ENCODE measurements around the gene RNF145.
"Not testable (repeated sequence)": the region's sequence is repeated elsewhere in the genome, so short reads cannot be mapped to it uniquely, and the experiment has no call there.

Gene RNF145, protein sequence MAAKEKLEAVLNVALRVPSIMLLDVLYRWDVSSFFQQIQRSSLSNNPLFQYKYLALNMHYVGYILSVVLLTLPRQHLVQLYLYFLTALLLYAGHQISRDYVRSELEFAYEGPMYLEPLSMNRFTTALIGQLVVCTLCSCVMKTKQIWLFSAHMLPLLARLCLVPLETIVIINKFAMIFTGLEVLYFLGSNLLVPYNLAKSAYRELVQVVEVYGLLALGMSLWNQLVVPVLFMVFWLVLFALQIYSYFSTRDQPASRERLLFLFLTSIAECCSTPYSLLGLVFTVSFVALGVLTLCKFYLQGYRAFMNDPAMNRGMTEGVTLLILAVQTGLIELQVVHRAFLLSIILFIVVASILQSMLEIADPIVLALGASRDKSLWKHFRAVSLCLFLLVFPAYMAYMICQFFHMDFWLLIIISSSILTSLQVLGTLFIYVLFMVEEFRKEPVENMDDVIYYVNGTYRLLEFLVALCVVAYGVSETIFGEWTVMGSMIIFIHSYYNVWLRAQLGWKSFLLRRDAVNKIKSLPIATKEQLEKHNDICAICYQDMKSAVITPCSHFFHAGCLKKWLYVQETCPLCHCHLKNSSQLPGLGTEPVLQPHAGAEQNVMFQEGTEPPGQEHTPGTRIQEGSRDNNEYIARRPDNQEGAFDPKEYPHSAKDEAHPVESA

DNA sequence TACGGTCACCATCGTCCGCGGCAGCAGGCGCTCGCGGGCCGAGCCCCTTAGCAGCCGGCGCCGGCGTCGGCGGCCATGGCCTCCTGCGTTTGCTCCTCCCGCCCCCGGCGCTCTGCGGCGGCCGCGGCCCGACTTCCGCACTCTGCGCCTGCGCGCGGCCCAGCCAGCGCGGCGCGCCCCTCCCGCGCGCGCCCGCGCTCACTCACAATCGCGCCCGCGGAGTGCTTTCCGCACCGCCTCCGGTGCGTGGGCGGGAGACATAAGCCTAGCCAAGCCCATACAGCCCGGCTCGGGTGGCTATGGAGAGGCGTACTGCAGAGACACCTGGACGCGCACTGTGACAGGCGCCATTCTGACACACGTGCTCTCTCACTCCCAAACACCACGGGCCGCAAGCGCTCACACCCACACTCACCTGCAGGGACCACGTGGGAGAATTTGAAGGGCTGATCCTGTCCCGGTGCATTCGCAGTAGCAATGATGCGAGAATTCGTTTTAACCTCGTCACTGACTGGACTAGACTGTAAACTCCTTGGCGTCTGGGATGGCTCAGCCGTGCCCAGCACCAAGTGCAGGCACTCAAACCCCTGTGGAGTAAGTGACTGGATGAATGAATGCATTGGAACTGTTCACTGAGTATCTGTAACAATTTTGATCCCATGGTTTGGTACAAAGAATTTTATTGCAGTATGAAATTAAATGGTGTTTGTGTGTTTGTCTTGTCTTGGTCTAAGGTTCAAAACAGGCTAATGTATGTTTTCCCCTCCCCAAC, at the start of gene RNF145:
Gene RNF145, minus strand, starts transcription at position 116 of the 772 bp plus-strand sequence. CDS start 5,936 bp downstream, outside the sequence.
- peak; percentile 92 for DNase-seq

DNA sequence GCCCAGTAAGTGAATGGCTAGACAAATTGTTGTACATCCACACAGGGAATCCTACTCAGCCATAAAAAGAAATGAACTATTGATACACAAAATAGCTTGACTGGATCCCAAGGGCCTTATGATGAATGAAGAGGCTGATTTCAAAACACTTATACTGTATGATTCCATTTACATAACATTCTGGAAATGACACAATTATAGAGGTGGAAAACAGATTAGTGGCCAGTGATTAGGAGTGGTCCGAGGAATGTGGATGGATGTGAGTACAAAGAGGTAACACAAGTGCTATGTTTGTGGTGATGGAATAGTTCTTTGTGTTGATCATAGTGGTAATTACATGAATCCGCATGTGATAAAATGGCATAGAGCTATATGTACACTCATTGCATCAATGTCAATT, 49.0 kb upstream of the RNF145 start:
- DNase-seq = no peak

DNA sequence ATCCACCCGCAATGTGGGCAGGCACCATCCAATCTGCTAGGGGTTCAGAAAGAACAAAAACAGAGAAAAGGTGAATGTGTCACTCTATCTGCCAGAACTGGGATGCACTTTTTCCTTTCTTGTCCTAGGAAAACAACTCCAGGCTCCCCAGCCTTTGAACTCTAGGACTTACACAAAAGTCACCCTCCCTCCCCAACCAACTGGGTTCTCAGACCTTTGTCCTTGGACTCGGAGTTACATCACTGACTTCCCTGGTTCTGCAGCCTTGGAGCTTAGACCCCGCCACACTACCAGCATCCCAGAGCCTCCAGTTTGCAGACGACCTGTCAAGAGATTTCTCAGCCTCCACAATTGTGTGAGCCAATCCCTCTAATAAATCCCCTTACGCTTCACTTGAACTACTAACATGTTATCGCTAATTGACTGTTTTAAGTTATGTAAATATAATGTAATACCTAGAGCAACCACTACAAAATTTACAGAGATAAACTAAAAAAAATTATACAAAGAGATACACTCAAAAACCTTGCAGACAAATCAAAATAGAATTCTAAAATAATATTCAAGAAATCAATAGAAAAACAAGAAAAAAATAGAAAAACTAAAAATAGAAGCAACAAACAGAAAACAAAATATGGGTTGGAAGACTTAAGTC, 48.4 kb upstream of the RNF145 start:
- DNase-seq = no peak

DNA sequence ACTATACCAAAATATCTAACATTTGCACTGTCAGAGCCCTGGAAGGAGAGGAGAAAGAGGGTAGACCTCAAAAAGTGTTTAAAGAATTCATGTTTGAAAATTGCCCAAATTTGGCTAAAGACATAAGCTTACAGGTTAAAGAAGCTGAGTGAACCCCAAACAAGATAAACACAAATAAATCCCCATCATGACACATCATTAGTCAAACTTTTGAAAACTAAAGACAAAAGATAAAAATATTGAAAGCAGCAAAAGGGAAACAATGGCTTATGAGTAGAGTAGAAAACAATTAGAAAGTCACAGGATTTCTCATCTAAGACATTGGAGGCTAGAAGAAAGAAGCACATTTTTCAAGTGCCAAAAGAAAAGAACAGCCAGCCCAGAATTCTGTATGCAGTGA, 47.7 kb upstream of the RNF145 start:
- DNase-seq = no peak

GRCh38 chr5:159252195-159252594, 42.8 kb upstream of the RNF145 start:
- no peak for DNase-seq

DNA sequence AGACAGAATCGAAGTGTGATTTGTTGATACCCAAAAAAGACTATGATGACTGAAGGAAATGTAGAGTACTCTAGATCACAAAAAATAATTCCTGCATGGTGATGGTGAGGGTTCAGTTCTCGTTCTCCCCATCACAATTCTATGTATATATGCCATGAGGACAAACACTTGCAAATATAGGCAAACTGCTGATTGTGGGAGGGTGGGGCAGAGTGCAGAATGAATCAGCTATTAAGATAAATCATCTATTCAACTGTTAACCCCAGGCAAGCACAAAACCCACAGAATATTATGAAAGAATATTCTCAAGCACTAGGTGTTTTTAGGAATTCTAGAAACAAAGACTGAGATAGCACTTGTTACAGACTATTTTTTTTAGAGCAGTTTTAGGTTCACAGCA, 39.8 kb upstream of the RNF145 start:
- DNase-seq = no peak

DNA sequence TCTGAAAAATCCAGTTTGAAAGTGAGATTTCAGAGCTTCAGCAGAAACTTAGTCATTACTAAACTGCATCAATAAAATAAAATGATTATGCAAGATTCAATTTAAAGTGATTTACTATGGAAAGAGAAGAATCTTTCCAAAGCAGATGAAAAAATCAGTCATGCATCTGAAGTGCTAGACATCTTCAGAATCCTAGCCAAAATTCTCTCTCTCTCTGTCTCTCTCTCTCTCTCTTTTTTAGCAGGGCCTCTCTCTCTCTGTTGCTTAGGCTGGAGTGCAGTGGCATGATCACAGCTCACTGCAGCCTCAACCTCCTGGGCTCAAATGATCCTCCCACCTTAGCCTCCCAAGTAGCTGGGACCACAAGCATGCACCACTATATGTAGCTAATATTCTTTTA, 35.5 kb upstream of the RNF145 start:
- DNase-seq = no peak

DNA sequence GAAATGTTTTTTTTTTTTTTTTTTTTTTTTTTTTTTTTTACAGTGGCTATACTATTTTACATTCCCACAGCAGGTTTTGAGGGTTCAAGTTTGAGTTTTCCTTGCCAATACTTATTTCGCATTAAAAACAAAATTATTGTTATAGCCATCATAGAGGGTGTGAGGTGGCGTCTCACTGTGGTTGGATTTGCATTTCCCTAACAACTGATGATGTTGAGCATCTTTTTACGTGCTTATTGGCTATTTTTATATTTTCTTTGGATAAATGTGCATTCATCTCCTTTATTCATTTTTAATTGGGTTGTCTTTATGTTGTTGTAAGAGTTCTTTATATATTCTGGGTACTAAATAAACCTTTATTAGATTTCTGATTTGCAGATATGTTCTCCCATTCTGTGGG, 34.8 kb upstream of the RNF145 start:
- DNase-seq = no peak

- no peak for DNase-seq
Observed at GRCh38 chr5:159243385-159243784, 34.0 kb upstream of the RNF145 start.

DNA sequence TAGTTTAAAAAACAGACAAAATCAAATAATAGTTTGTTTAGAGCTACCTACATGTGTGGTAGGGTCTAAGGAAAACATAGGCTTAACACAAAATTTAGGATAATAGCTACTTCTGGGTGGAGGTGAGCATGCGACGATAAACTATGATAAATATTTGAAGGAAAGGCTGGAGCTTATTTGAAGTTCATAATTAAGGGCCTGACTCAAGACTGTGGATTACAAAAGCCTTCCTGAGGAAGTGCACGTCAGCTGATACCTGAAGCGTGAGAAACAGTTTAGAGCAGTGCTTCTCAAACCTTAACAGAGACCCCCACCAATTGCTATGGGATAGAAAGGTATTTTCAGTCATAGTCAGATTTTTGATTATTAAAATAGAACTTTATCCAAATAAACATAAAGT, 33.3 kb upstream of the RNF145 start:
- no peak for DNase-seq

DNA sequence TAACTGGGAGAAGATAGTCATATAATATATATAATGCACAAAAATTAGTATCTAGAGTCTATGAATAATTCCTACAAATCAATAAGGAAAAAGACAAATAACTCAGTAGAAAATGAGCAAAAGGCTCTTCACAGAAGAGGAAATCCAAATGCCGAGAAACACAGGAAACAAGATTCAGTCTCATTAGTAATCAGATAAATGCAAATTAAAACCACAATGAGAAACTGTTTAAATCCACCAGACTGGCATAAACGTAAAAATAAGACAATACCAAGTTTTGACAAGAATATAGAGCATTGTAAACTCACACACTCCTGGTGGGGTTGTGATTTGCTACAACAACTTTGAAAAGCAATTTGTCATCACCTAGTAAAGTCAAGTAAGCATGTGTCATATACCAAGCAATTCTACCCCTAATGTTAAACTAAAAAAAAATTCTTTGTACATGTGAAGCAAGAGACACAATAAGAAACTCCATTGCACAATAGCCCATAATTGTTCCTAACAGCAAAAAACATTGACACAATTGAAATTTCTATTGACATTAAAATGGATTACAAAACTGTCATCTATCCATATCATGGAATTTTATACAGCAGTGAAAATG, 32.7 kb upstream of the RNF145 start:
- no peak for DNase-seq

GRCh38 chr5:159240301-159240870, 31.0 kb upstream of the RNF145 start:
- no peak for DNase-seq

GRCh38 chr5:159235871-159236520, 26.6 kb upstream of the RNF145 start:
- not testable (repeated sequence) for DNase-seq

DNA sequence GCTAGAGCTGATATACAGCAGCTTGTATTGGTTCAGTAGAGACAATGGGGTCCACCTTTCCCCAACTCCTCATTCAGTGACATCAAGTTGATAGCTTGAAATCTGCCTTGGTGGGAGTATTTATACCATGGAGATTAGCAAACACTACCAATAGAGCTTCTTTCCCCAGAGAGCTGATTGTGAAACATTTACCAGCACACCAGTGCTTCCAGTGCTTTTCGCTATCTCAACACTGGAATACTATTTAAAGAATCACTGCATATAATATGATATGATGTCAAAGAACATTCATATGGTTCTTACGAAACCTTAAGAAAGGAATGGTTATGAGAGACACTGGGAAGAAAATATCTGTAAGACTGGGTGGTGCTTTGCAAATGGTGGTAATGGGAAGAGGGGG, 21.8 kb upstream of the RNF145 start:
- DNase-seq = no peak

DNA sequence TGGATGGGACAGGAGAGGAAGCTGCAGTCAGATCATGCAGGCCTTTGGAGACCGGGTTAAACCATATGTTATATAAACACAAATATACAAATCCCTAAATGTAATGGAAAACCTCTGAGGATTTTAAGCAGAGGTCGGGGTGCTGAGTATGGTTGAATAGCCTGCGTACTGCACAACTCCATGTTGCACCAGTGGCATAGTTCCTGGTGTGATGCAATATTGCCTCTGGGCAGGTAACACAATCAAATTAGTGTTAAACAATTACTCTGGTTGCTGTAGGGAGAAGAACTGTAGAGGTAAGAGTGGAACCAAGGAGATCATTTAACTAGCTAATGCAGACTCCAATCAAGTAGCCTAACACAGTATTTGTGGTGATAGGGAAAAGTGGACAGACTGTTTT, 21.3 kb upstream of the RNF145 start:
- no peak for DNase-seq

DNA sequence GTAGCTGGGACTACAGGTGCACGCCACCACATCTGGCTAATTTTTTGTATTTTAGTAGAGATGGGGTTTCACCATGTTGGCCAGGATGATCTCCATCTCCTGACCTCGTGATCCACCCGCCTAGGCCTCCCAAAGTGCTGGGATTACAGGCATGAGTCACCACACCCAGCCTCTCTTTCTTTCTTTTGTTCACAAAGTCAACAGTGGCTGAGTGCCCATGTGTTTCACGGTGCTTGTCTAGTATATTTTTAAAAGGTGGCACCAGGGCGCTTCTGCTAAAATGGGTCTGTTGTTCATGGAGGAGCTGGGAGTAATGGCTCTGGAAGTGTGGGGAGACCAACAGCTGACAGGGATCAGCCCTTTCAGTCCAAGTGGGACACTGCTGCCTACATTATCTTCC, 18.7 kb upstream of the RNF145 start:
- not testable (repeated sequence) for DNase-seq

GRCh38 chr5:159227452-159227851, 18.1 kb upstream of the RNF145 start:
- no peak for DNase-seq

DNA sequence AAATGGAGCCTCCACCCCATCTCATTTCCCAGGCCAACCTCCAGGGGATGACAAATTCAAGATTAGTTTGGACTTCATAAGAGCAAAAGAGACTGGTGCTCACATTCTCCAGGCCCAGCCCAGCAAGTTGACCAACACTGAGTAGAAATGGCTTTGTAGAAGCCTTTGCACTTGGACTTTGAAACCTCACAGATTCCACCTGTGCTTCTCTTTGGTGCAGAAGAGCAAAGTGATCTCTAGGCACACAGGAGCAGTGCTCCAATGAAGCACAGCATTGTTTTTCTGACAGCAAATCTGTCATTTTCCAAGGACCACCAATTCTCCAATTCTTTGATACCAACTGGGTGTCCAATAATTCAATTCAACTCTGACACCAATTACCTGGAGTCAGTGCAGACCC, 17.1 kb upstream of the RNF145 start:
- DNase-seq = no peak

- DNase-seq = no peak
Observed at GRCh38 chr5:159224471-159224870, 15.1 kb upstream of the RNF145 start.

DNA sequence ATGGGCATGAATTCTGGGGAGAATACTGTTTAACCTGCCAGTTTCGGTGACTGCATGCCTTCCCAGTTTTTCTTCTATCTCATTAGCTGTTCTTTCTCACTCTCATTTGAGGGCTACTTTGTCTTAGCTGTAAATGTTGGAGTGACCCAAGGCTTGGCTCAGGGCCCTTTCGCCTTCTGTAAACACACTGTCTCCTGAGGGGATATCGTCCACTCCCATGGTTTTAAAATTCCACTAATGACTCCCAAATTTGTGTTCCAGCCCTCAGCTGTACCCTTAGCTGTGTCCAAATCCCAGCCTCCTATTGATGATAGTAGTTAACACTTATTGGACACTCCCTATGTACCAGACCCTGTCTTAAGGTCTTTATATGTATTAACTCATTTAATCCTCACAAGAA, 14.1 kb upstream of the RNF145 start:
- no peak for DNase-seq

DNA sequence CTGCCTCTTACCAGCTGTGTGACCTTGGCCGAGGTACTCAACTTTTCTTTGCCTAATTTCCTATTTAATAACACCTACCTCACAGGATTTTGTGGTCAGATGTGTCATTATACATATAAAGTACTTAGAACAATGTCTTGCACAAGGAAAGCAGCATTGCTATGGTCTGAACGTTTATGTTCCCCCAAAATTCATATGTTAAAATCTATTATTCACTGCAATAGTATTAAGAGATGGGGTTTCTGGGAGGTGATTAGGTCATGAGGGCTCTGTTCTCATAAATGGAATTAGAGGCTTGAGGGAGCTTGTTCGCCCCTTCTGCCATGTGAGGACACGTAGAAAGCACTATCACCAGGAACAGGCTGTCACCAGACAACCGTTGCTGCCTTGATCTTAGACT, 10.9 kb upstream of the RNF145 start:
- DNase-seq = no peak

DNA sequence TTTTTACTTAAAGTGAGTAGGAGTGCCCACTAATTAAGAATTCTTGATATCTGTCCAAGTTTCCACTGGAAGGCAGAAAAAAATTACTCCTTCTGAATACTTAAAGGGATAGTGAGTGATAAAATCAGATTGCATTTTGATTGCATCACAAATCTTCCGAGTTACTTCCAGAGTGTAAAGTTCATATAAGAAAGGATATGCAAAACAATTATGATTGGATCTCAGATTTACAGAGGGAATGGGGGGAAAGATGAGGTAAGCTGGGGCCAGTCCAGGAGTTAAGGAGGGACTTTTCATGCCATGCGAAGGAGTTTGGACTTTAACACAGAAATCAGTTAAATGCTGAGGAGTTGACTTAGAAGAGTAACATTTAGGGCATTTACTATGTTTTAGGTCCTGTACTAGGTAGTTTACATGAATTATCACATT, 9.3 kb upstream of the RNF145 start:
- DNase-seq = no peak

Measured in activated CD4-positive, CD25-positive, alpha-beta regulatory T cell treated with anti-CD3 and anti-CD28 coated beads, Interleukin-2, amount 50 U/mL, for 72 hours (primary cell).